Endothelial cell of umbilical vein (primary cell): Measurements from ENCODE around the gene XPO6. TPM values are rescaled to one million over a fixed set of nuclear protein-coding genes. Genes with fewer than 3 reads are reported as not detected.

ENCODE experiments used
- BruUV-seq: library from RNA; stranded (reverse); fragments of 400-500 nt; replicated peaks from 2 replicates; lab custom pipeline; 2021; lab: Mats Ljungman, UMichigan
- CTCF ChIA-PET: fragments of 300-600, 350-600 bp; sonication (Branson Sonifier 250); formaldehyde crosslinking; loops from one replicate; lab custom pipeline; 2021; ENCODE audit warnings: antibody characterized with exemption, inconsistent platforms; lab: Charles Lee
- POLR2A ChIA-PET: fragments of 300-600, 350-600 bp; sonication (Branson Sonifier 250); formaldehyde crosslinking; loops from one replicate; lab custom pipeline; 2021; ENCODE audit warnings: antibody characterized with exemption, inconsistent platforms; lab: Charles Lee
- DNase-seq: peaks from one replicate; pipeline ENCODE4 v3.0.0-alpha.2; 2011; ENCODE audit warnings: low read depth, low spot score
- FAIRE-seq: peaks from 2 replicates; lab custom pipeline; 2011; peaks lifted over from hg19 to GRCh38; lab: Jason Lieb, UNC
- H2AFZ ChIP-seq: 2 replicates; pipeline ENCODE4 v1.6.0; 2012; ENCODE audit warnings: low read depth, low read length, control low read depth, inconsistent platforms
- H3K27ac ChIP-seq: 2 replicates; pipeline ENCODE4 v1.5.1; 2011; ENCODE audit warnings: low read depth, mild to moderate bottlenecking, control low read depth, low read length, moderate library complexity; ENCODE audit not compliant: insufficient read depth
- H3K27me3 ChIP-seq, 2 experiments: 2 replicates each; pipeline versions ENCODE4 v1.6.0 to v1.6.1; 2011; ENCODE audit warnings: low read length in 2 of 2, mixed read lengths in 1 of 2; ENCODE audit not compliant: control insufficient read depth in 2 of 2, insufficient read depth in 2 of 2
- H3K36me3 ChIP-seq, 2 experiments: 2 replicates in 1 of 2; 3 replicates in 1 of 2; pipeline ENCODE4 v1.5.1; 2011; ENCODE audit warnings: low read length in 2 of 2, mild to moderate bottlenecking in 1 of 2, moderate library complexity in 1 of 2; ENCODE audit not compliant: control insufficient read depth in 2 of 2, insufficient read depth in 2 of 2; ENCODE audit errors: extremely low read depth in 1 of 2
- H3K4me1 ChIP-seq: 3 replicates; pipeline ENCODE4 v1.5.1; 2011; ENCODE audit warnings: mild to moderate bottlenecking, low read length; ENCODE audit not compliant: control insufficient read depth, insufficient read depth; ENCODE audit errors: extremely low read depth
- H3K4me2 ChIP-seq: 2 replicates; pipeline ENCODE4 v1.6.1; 2011; ENCODE audit warnings: low read length, control low read depth, mixed read lengths; ENCODE audit not compliant: insufficient read depth
- H3K4me3 ChIP-seq, 3 experiments: fragments of 200-600 bp in 1 of 3; sonication (generic), shearing (Covaris generic) in 1 of 3; replicated peaks in 1 of 3; 2 replicates each; pipeline ENCODE4 v1.5.1; 2011 to 2016; ENCODE audit warnings: control low read depth in 3 of 3, low read length in 3 of 3, mild to moderate bottlenecking in 2 of 3, inconsistent platforms in 1 of 3, low read depth in 1 of 3, moderate library complexity in 1 of 3; ENCODE audit not compliant: insufficient read depth in 1 of 3
- H3K79me2 ChIP-seq: 2 replicates; pipeline ENCODE4 v1.6.0; 2012; ENCODE audit warnings: low read length, inconsistent platforms; ENCODE audit not compliant: control insufficient read depth, insufficient read depth
- H3K9ac ChIP-seq: replicated peaks from 2 replicates; pipeline ENCODE3; 2011; ENCODE audit warnings: low read length, control low read depth; ENCODE audit not compliant: insufficient read depth; ENCODE audit errors: extremely low read depth
- H3K9me1 ChIP-seq: replicated peaks from 3 replicates; pipeline ENCODE4 v1.6.0; 2011; ENCODE audit warnings: mild to moderate bottlenecking, low read length; ENCODE audit not compliant: control insufficient read depth, insufficient read depth; ENCODE audit errors: extremely low read depth
- H3K9me3 ChIP-seq: replicated peaks from 2 replicates; pipeline ENCODE4 v1.5.1; 2012; ENCODE audit warnings: low read length, inconsistent platforms; ENCODE audit not compliant: control insufficient read depth, insufficient read depth
- H4K20me1 ChIP-seq: replicated peaks from 2 replicates; pipeline ENCODE3; 2011; ENCODE audit warnings: mild to moderate bottlenecking, low read length; ENCODE audit not compliant: control insufficient read depth, insufficient read depth; ENCODE audit errors: extremely low read depth
- CTCF ChIP-seq, 2 donors: IDR thresholded peaks; 1 replicate in 1 of 2; 2 replicates in 1 of 2; pipeline ENCODE4 v1.5.1; 2011; ENCODE audit warnings: low read length in 2 of 2, mild to moderate bottlenecking in 2 of 2, moderate library complexity in 2 of 2, control low read depth in 1 of 2, inconsistent platforms in 1 of 2, low read depth in 1 of 2; ENCODE audit not compliant: insufficient read depth in 1 of 2; ENCODE audit errors: extremely low read depth in 1 of 2
- EZH2 ChIP-seq: IDR thresholded peaks from 2 replicates; pipeline ENCODE4 v1.6.1; 2012; ENCODE audit warnings: borderline replicate concordance, low read depth, mild to moderate bottlenecking, moderate library complexity, low read length, inconsistent platforms; ENCODE audit not compliant: severe bottlenecking
- FOS ChIP-seq: IDR thresholded peaks from 2 replicates; pipeline ENCODE4 v1.6.1; 2011; ENCODE audit warnings: mild to moderate bottlenecking, low read length, moderate library complexity, borderline replicate concordance; ENCODE audit not compliant: insufficient read depth
- GATA2 ChIP-seq: IDR thresholded peaks from 2 replicates; pipeline ENCODE4 v1.7.0; 2011; ENCODE audit warnings: low read depth, mild to moderate bottlenecking, moderate library complexity, mixed read lengths, low read length; ENCODE audit not compliant: insufficient read length, insufficient read depth
- JUN ChIP-seq: IDR thresholded peaks from 2 replicates; pipeline ENCODE4 v1.6.1; 2011; ENCODE audit warnings: borderline replicate concordance, low read depth; ENCODE audit not compliant: insufficient read length, insufficient read depth
- MAX ChIP-seq: IDR thresholded peaks from 2 replicates; pipeline ENCODE4 v1.6.1; 2011; ENCODE audit not compliant: insufficient read depth, insufficient read length
- MYC ChIP-seq: IDR thresholded peaks from one replicate; pipeline ENCODE4 v1.6.1; 2011; ENCODE audit warnings: mild to moderate bottlenecking, low read depth, low read length
- POLR2A ChIP-seq: IDR thresholded peaks from 2 replicates; pipeline ENCODE4 v1.6.1; 2012; ENCODE audit warnings: low read depth, mild to moderate bottlenecking, control low read depth, low read length
- POLR2AphosphoS5 ChIP-seq: IDR thresholded peaks from 2 replicates; pipeline ENCODE4 v1.6.1; 2012; ENCODE audit warnings: low read depth, mild to moderate bottlenecking, control low read depth, low read length, moderate library complexity; ENCODE audit not compliant: insufficient read depth
- dilution Hi-C: fragments of 300-500 bp; cut with MboI; formaldehyde crosslinking; loops from one replicate; pipeline ENCODE4 v1.15.0; 2019; ENCODE audit warnings: low sequenced_read_pairs; ENCODE audit not compliant: extremely low pct_ligation_motif_present
- intact Hi-C: fragments of 100-400 bp; cut with micrococcal nuclease; formaldehyde crosslinking; loops from one replicate; pipeline ENCODE4 v1.10.0; 2022
- polyA plus RNA-seq, 4 experiments: library from polyadenylated mRNA; depleted of rRNA in 3 of 4; stranded (reverse) in 3 of 4; unstranded in 1 of 4; fragments of >200 nt; gene quantifications; 2 replicates each; pipeline versions ENCODE4 v1.2.1 to v1.2.3, GENCODE V29; 2011 to 2012; ENCODE audit warnings: missing spikeins in 1 of 4
- total RNA-seq: library from RNA; stranded (reverse); gene quantifications from 2 replicates; pipeline ENCODE4 v1.2.3, GENCODE V29; 2021

The XPO6 gene
- total and polyA plus RNA-seq, 2 donors (not counting 3 experiments of a cell fraction or from before 2014, with no cell fraction given), result 170 to 272 TPM

- no TSS peak for BruUV-seq
- no peak overlapping the region for H3K9ac ChIP-seq
- H3K4me3 ChIP-seq, result no peak overlapping the region
- FAIRE-seq, result peak; percentile 52
- no peaks in the 10 kb centered on the region for H3K9me3 ChIP-seq
- H3K79me2 ChIP-seq, result no peaks in the 10 kb centered on the region
- dilution Hi-C loops, result no loop called here
- POLR2A ChIA-PET, result no interaction called here
- TF ChIP-seq EZH2 (no peak), CTCF (IDR thresholded peaks at IDR 0.05; ENCODE audit: extremely low read depth in 1 of 2, insufficient read depth in 1 of 2, low read depth in 1 of 2, low read length in 2 of 2) (no peak), POLR2A (no peak), FOS (no peak), MYC (no peak), POLR2AphosphoS5 (no peak), GATA2 (no peak), MAX (no peak), JUN (no peak)
- no peaks in the 10 kb centered on the region for H3K4me1 ChIP-seq
- CTCF ChIA-PET, result no interaction called here
- no peak for DNase-seq
- intact Hi-C loops, result no loop called here
- H2AFZ ChIP-seq, result no peak overlapping the region
- no peak overlapping the region for H3K4me2 ChIP-seq
- H3K27me3 ChIP-seq, result no peaks in the 10 kb centered on the region
- H3K27ac ChIP-seq, result no peak overlapping the region
- peaks cover 21 to 34% of the 10 kb centered on the region in 2 experiments for H3K36me3 ChIP-seq
- H3K9me1 ChIP-seq, result no peaks in the 10 kb centered on the region
- no peaks in the 10 kb centered on the region for H4K20me1 ChIP-seq
Measured at GRCh38 chr16:28121527-28121926, 90.2 kb downstream of the XPO6 start.
